GM18951 (cell line): ENCODE measurements around the gene RNLS.
"Not testable (repeated sequence)": the region's sequence is repeated elsewhere in the genome, so short reads cannot be mapped to it uniquely, and the experiment has no call there.

ENCODE experiments used
- POLR2A ChIP-seq: IDR thresholded peaks from 4 replicates; pipeline ENCODE4 v1.6.1; 2011; ENCODE audit warnings: mild to moderate bottlenecking; ENCODE audit not compliant: insufficient read length, insufficient read depth; ENCODE audit errors: extremely low read depth
- in situ Hi-C: fragments of 300-500 bp; cut with MboI; formaldehyde crosslinking; loops from one replicate; pipeline ENCODE4 v1.12.0; 2022; ENCODE audit warnings: low sequenced_read_pairs, mixed read lengths, inconsistent platforms; ENCODE audit not compliant: unreplicated experiment

The RNLS gene

DNA sequence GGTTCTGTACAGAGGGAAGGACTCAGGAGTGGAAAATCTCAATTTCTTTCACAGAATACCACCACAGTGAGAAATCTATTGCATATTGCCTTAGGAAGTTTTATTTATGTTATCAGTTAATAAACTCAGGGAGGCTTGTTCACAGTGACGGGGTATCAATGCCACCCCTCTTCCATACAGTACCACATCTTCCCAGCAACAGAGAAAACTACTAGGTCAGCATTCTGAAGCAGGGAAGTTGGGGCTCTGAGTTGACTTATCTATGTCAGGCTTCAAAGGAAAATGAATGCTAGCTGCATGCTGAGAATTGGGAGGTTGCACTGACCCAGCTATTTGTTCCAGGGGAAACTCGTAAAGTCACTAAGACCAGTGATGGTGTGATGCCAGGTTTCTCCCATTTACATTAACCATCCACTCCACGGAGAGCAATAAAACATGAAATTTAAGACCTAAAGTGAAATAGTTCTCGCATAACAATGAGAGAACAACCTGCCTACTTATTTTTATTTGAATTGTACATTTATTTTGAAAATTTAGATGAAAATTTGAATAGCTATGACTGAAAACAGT is 266.7 kb downstream of the RNLS start:
- in situ Hi-C loops = no loop called here
- no peak for TF ChIP-seq POLR2A

DNA sequence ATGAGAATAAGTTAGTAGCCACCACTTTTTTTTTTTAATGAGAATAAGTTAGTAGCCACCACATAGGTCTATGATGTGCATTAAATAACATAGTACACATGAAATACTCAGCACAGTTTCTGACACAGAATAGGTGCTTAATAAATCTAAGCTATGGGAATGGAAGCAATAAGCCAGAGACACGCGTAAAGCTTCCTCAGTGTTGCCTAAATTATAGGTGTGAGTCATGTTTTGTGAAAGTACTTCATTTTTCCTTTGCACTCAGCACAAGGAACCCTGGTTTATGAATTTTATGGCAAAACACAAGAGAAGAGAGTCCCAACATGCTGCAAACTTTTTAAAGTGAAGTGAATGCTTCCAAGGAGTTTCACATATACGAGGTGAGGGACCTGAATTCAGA is 267.4 kb downstream of the RNLS start:
- no peak for TF ChIP-seq POLR2A
- in situ Hi-C loops = no loop called here

DNA sequence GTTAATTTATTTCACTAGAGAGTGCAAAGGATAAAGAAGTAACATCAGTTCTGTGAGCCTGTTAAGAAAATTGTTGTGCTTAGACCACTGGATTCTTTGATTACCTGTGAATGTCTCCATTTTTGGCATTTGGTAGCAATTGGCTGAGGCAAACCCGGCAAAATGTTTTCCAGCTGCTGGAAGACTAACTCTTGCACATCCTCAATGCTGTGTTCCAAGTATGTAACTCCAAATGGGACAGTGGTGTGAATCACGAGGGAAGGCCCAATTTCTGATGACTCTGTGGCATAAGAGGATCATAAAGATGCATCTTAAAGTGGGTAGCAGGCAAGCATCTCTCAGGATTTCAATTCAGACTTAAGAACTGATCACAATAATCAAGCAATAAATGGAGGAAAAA is 268.8 kb downstream of the RNLS start:
- in situ Hi-C loops = no loop called here
- TF ChIP-seq POLR2A = no peak

DNA sequence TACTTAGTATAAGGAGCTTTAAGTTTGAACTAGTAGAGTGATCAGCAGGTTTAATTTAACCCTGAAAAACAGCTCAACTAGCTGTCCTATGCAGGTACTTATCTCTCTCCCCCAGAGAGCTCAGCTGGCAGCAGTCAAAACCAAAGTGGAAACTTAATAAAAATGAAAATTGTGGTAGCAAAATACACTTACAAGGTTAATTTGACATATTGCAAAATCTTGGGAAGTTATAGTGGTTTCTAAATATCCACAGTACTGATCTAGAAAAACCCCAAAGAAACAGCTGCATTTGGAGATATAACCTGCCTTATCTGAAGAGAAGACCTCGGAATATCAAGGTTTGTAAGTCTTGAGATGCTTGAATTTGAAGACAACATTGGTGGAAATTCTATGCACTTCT is 269.2 kb downstream of the RNLS start:
- in situ Hi-C loops = no loop called here
- no peak for TF ChIP-seq POLR2A

DNA sequence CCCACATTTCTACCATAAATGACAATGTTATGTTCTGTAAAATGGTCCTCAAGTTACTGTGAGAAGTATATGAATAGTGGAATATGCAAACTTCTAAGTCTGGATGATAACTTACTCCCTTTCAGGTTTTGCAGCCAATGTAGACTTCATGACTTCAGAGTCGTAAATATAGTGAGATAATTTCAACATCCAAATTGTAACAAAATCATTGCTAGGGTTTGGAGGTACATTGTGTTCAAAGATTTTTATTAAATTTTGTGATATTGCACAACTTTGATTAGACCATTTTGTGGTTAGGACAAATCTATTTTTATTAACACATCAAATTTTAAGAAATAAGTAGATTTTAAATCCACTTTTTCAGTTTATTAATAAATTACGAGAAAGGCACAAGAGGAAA is 270.3 kb downstream of the RNLS start:
- in situ Hi-C loops = no loop called here
- TF ChIP-seq POLR2A = no peak

DNA sequence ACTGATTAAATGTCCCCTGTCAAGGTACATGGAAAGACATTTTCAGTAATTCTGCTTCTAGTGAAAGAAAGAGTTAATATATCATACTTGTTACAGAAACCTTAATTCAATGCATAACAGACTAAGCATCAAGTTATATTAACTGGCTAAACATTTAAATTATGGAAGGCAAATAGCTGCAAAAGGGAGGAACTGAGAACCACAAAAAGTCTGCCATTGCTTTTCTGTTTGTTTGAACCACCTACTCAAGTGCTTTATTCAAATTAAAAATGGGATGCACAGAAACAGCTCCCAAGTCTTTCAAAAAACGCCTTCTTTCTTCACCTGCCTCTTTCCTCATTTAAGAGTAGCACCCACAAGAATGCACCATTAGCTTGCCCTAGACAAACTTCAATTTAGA is 271.9 kb downstream of the RNLS start:
- no peak for TF ChIP-seq POLR2A
- in situ Hi-C loops = no loop called here

DNA sequence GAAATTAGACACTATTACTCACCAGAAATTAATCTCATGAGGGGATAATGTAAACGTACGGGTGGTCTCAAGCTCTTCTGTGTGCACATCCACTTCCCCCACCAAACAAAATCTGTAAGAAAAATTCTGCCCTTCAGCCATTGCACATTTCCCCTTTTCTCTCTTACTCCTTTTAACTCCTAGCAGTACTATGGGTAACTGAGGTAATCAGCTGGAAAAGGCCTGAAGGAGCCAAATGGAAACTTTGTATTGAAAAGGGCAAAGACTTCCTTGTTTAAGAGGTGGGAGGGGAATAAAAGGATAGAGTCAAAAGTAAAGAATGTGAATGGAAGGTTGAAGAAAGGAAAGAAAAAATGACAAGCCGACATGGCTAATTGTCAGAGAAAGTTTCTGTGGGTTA is 273.8 kb downstream of the RNLS start:
- TF ChIP-seq POLR2A = no peak
- in situ Hi-C loops = no loop called here

DNA sequence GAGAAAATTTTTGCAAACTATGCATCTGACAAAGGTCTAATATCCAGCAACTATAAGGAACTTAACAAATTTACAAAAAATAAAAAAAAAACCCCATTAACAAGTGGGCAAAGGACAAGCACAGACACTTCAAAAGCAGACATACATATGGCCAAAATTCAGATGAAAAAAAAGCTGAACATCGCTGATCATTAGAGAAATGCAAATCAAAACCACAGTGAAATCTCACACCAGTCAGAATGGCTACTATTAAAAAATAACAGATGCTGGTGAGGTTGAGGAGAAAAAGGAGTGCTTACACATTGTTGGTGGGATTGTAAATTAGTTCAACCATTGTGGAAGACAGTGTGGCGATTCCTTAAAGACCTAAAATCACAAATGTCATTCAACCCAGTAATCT is 274.8 kb downstream of the RNLS start:
- in situ Hi-C loops = not testable (repeated sequence)

DNA sequence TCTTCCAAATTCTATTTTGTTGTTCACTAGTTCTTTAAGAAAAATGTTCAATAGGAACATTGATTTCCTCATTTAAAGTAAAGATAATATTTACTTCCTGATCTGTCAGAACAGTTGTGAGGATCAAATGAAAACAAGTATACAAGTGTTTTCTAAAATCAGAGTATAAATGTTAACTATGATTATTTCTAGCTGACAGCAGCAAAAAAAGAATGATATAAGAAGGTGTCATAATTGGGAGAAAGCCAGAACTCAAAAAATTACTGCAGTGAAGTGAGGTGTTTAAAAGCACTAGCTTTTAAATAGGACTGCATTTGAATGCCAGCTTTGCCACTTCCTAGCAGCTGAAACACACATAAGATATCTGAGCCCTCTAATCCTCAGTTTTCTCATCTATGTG is 283.3 kb downstream of the RNLS start:
- no peak for TF ChIP-seq POLR2A
- in situ Hi-C loops = no loop called here

DNA sequence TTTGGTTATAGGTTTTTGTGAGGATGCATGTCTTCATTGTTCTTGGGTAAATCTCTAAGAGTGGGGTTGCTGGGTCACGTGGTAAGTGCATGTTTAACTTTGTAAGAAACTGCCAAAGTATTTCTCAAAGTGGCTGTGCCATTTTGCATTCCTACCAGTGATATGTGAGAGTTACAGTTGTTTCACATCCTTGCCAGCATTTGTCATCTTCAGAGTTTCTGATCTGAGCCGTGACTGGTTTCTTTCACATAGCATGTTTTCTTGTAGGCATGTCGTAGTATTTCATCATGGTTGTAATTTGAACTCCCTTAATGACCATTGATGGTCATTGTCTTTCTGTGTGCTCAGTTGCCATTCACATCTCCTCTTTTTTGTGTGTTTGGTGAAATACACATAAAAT is 286.0 kb downstream of the RNLS start:
- in situ Hi-C loops = no loop called here
- TF ChIP-seq POLR2A = no peak

DNA sequence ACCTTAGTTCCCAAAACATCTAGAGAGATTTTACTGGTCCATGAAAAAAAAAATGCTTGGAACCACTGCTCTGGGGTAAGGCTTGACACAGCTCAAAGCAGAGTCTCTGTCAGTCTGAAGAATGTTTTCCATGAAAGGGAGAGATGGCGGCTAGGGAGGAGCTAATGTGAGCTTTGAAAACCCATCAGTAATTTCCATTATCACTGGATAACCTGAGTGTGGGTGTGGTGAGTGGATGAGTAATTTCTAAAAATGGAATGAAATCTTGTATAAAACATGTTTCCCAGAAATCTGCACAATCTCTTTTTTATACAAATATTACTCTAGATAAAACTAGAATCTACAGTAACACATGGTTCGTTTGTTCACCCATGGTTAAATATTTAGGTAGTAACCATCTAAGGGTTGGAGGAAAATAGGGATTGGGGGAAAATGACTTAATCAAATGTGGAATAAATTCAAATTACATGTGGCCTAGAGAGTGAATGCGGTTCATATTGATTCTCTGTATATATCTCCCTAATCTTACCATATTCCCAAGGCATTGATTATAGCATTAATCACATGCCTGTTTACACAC is 289.4 kb downstream of the RNLS start:
- in situ Hi-C loops = no loop called here
- TF ChIP-seq POLR2A = no peak

DNA sequence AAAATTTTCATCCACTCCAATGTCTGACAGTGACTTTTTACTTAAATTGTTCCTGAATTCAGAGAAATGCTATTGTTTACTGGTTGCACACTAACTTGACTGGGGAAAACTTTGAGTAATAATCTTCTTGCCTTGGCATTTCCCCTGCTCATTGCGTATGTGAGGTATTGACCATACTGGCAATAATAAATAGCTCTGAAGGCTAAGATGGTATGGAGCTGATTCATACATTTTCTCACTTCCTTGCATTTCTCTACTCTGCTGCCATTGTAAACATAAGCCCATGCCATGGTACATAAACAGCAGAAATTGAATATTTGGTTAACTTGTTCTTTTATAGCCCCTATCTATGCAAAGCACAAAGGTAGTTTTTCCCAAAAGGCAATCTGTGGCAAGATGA is 290.0 kb downstream of the RNLS start:
- no peak for TF ChIP-seq POLR2A
- in situ Hi-C loops = no loop called here

DNA sequence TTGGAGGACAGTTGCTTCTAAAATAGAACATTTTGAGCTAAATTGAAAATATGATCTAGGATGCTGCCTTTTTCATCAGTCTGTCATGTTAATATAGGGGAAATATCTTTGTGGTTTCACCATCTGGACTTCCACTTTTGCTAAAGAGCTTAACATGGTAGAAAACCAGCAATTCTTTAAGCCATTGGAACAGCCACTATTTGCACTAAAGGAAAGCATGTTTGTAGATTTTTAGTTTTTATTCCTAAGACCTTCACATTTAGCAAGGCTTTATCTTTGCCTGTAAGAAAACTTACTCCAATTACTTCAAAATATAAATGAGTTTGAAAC is 291.0 kb downstream of the RNLS start:
- in situ Hi-C loops = no loop called here
- TF ChIP-seq POLR2A = no peak

DNA sequence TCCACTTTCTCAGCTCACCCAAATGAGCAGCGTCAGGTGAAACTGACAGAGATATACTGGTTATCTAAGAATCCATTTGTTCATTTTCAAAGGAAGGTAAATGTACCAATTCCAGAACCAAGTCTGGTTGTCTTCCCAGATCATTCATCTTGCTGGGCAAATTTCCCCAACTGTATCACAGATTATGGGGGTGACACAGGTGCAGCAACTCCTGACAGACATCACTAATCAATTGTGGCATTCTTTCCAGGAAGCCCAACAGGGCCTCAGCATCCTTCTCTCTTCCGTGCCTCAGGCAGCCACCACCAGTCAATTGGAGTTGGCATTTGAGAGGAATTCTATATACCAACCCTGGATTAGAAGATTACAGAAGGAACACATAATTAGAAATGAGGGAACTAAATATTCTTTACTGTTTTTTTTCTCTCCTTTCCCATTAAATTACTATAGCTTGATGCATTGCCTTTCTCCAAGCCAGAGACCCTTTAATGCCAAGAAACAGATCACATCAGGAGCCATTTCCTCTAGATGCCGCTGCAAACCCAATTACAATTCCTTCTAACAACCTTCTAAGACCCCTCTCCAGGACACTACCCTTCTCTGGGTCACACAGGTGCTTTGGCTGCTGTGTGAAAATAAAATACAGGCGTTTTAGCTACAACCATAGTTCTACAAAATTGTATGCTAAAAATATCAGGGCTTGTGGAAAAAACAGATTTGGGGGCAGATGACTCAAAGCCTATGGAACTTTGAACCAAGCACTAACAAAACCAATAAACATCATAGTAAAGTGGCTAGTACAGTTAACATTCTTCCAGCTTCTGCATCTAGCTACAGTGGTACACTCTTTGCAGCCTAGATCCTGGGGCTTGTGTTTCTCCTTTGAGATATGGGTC is 291.6 kb downstream of the RNLS start:
- in situ Hi-C loops = no loop called here
- no peak for TF ChIP-seq POLR2A

DNA sequence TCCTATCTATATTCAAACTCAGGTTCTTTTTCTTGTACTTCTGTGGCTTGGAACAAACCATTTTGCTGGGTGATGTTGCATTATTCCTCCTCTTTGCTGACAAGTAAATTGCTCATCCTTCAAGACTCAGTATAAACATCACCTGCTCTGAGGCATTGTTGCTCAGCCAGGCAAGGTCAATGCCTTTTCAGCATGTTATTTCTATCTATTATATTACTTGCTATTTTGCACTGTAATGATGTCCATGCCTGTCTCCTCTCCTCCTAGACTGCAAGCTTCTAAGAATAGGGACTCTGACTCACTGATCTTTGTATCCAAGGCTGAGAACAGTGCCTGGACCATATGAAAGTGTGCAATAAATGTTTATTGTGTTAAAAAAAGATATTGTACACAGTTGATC is 293.8 kb downstream of the RNLS start:
- no peak for TF ChIP-seq POLR2A
- in situ Hi-C loops = no loop called here
